GM12878 (cell line): ENCODE measurements around the gene DMRTA2.

ENCODE experiments used
- FOS ChIP-seq: IDR thresholded peaks from 3 replicates; pipeline ENCODE4 v1.6.1; 2011; ENCODE audit warnings: borderline replicate concordance; ENCODE audit not compliant: insufficient read length; ENCODE audit errors: extremely low read depth
- ZSCAN29 ChIP-seq: fragments of 450-650 bp; IDR thresholded peaks from 2 replicates; pipeline ENCODE4 v1.6.1; 2017; ENCODE audit warnings: mild to moderate bottlenecking, moderate library complexity

DNA sequence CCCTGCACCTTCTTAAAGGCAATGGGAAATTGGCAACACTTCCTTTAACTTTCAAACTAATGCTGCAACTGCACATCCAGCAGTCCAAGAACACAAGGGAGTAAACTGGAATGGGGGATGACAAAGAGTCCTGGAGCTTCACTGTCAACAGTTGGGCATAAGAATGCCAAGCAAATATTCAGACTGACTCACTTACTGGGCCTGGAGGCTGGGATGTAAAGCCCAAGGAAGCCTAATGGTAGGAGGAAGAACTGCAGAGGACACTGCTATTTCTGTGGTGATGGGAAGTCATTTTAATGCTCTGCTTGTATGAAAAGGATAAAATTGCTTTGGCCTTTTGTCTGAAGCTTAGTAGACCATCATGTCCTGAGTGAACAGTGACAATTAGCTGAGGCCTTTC is 15.7 kb upstream of the DMRTA2 start:
- TF ChIP-seq ZSCAN29 (no peak), FOS (no peak)
